ENCODE data around the gene RIMBP2.

The RIMBP2 gene

DNA sequence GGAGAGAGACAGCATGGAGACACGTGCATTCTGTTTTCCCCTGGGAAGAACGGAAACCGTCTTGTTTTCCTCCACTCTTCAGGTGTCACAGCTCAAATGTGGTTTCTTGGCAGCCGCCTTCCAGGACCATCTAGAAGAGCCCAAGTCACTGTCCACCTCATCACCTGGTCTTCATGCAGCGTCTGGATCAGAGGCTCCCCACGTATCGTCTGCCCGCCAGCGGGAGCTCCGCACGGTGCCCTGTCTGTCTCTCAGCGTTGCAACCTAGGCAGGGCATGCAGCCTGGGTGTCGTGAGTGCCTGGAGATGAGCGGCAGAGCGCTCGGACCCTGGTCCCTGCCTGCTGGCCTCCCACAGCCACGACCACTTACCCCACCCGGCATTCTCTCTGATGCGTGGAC lies 260.9 kb downstream of the RIMBP2 start:
- DNase-seq: no peak

DNA sequence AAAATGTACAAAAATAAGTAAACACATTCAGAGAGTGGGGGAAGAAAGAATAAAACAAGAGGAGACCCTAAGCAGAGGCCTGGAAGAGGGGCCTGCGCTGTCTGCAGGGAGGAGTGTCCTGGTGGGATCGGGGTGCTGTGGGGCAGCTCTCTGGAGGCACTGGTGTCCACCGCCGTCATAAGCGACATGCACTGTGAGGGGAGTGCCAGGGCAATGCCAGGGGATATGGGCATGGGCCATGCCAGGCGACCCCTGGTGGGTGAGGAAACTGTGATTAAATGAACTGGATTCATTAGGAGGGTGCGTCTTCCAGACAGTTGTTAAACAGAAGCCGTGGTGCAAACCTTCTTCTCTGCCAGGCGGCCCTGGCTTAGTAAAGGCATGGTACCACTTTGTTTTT lies 261.8 kb downstream of the RIMBP2 start:
- DNase-seq: no peak

DNA sequence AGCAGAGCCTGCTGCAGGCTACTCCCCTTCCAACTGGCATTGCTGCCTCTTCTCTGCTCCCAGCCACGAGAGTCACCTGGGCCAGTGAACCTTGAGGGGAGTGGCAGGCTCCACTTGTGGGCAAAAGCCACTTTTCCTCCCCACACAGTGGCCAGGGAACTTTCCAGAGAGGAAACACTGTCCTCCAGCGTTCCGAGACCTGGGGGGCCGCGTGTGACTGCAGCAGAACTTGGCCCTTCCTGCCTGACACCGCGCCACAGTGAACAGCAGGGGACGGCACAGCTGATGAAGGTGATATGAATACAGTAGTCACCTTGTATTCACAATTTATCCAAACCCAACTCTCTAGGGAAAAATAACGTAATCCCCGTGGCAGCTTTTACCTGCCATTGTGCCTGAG lies 263.6 kb downstream of the RIMBP2 start:
- DNase-seq: no peak

DNA sequence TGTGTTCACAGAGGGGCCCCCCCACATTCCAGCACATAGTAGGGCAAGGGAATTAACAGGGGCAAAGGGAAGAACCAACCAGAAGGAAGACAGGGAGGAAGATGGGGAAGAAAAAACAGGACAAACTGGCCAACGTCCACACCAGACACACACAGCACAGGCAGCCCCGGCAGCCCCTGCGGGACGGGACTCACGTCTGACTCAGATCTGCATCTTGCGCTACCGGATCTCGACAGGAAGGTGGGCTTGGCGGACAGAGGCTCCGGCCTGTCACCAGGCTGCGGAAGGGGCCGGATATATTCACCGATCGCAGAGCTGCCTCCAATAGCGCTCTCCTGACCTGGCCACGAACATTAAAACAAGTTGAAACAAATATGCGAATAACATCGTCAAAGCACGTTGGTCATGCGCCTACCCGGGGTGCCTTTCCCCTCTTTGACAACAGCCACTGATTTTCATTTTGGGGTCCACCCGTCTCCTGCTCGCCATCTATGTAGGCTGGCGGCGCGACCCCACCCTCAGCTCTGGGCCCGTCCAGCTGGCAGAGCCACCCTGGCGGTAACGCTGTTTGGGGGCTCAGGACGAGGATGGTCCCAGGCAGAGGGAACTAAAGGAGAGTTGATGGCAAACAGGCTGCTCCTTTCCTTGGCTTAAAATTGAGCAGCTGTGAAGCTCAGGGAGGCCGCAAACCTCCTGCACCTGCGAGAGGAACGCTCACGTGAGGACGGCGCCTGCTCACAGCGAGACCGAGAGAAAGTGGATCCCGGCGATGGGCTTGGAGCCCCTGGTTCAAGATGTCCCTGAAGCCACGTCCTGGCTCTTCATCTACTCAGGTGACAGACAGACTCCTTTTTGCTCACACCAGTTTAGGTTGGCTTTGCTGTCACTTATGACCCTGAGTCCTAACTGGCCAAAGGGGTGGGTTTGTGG lies 264.8 kb downstream of the RIMBP2 start:
- no peak for DNase-seq

DNA sequence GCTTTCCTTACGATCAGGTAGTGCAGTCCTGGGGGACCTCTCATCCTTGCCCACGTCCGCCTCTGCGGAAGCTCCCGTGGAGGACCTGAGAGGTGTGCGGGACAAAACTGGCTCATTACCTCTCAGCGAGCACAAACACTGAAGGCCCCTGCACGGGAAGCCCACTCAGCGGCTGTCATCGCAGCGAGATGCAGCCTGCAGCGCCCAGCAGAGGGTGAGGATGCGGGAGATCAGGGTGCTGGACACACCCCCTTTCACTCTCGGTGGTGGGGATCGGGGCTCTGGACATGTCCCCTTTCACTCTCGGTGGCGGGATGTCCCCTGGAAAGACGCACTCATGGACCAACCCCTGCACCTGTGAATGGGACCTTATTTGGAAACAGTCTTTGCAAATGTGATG lies 266.8 kb downstream of the RIMBP2 start:
- no peak for DNase-seq

DNA sequence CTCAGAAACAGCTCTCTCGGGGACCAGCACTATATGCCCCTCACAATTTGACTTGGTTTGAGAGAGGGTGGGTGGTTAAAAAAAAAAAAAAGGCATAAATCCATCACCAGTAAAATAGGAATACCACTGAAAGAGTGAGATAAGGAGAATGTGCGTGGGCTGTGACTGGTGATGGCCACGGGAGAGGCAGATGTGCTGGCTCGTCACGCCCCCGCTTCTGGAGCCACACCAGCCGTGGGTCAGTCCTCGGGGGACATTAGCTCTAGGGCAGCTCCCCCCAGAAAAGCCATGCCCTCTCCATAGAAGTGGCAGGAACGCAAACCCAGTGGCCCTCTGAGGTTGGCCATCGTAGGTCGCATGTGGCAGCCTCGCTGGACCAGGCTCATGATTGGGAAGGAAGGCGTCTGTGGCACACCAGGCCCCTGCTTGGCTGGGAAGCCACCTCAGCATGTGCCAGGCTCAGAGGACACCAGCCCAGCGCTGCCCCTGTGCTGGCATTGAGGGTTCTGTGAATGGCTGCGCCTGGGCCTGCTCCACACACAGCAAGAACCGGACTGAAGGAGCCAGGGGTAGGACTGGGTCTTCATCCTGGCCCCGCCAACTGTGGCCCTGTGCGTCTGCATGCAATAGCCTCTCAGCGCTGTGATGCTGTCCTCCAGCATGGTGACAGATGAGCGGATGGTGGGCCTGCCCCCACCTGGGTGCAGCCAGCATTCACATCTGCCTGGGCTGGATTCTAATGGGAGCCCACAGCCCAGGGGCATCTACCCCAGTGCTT lies 267.9 kb downstream of the RIMBP2 start:
- no peak for DNase-seq

DNA sequence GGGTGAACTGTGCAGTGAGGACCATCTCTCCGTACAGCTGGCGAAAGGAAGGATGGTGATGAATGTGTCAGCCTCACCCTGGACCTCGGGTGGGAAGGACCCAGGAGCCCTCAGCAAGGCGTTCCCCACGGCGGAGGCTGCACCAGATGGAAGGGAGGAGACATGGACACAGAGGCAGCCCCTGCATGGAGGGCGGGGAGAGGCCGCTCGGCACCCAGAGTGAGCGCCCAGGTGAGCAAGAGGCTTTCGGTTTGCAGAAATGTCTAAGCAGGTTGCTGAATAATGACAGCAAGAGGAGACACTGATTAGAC lies 268.5 kb downstream of the RIMBP2 start:
- DNase-seq: no peak

DNA sequence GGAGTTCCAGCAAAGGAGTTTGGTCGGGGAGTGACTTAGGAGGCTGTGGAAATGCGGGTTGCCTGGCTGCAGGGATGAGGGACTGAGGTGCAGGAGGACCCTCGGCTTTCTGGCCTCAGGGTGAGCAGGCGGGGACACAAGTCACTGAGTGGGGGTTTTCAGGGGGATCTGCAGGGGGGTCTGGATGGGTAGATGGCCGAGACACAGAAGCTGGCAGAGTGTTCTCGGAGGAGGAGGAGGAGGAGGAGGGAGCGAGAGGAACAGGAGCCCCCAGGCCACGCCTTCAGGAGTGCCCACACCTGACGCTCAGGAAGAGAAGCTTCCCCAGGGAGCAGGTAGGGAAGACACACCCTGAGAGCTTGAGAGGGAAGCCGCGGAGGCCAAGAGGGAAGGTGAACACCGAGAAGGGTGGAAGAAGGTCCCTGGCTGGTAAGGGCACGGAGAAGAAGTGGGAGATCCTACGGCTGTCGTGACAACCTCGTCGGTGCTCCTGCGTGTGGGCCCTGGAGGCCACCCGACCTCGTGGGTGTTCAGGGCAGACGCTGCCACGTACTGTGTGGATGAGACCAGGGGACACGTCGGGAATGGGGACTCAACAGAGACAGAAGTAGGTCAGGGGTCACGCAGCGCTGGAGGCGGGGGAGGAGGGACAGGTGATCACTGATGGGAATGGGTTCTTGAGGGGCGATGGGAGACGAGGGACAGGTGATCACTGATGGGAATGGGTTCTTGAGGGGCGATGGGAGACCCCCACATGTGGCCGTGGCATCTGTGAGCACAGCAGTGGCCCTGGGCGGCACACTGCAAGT lies 269.0 kb downstream of the RIMBP2 start:
- DNase-seq: no peak

DNA sequence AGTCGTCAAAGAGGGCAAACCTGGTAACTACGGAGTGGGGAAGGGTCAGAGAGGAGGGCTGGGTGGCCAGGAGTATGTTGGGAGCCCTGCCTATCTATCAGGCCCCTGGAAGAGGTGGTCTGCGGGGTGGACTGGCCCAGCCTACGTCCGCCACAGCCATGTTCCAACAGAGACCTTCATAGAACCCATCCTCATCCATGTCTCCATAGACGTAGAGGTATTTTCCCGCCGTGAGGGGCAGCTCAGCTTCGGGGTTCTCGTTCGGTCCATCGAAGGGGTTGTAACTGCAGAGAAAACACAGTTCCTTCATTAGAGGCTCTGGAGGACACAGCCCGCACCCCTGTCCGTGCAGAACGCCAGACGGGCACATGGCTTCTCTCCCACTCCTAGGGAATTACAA lies 271.1 kb downstream of the RIMBP2 start:
- no peak for DNase-seq

DNA sequence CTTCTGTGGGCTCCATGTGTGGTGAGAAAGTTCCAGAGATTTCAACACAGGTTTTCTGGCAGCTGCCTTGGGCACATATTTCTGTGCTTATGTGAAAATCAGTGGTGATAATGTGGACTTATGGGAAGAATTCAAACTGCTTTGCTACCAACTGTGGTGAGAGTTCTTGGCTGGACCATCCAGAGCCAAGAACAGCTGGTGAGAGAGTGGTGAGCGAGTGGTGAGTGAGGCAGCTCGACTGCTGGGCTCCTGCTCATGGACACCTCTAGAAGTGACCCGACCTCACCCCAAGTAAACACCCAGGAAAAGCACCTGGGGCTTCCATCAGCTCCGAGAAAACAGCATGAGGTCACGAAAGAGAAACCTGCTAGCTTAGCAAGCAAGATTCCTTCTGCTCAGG lies 272.0 kb downstream of the RIMBP2 start:
- DNase-seq: no peak

DNA sequence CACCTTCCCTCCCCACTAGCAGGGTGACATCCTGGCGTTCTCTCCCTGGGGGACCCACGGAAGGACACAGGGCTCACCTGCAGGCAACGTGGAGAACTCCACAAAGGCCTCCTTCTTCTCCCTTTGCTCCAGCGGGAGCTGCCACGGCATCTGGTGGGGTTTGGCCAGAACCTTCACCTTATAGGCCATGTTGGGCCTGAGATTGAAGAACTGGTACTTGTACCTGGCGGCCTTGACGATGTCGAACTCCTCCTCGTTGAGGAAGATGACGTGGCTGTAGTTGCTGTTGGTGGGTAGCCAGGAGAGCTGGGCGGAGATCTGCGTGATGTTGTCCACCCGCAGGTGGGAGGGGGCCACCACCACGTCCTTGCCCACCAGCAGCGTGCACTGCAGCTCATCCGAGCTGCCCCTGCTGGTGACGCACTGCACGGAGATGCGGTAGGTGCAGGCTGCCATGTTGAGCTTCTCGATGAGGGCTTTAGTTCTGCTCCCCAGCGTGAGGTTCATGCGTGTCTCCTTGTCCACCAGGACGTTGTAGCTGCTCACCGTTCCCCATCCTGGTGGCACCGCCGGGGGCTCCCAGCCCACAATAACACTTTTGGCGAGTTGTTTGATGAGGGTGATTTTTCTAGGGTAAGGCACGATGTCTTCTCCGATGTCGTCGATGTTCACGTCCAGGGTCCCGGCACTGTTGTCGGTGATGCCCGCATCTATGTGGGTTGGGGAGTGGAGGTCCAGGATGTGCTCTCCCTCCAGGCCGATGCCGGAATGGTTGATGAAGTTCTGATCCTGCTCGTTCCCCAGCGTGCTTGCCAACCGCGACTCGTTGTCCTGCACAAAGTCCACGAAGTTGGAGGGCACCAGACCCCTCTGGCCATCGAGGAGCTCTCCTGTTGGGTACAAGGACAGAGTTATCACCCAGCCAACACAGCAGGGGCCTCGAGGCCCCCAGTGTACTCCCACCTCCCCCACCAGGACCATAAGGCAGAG lies 274.0 kb downstream of the RIMBP2 start:
- DNase-seq: no peak

DNA sequence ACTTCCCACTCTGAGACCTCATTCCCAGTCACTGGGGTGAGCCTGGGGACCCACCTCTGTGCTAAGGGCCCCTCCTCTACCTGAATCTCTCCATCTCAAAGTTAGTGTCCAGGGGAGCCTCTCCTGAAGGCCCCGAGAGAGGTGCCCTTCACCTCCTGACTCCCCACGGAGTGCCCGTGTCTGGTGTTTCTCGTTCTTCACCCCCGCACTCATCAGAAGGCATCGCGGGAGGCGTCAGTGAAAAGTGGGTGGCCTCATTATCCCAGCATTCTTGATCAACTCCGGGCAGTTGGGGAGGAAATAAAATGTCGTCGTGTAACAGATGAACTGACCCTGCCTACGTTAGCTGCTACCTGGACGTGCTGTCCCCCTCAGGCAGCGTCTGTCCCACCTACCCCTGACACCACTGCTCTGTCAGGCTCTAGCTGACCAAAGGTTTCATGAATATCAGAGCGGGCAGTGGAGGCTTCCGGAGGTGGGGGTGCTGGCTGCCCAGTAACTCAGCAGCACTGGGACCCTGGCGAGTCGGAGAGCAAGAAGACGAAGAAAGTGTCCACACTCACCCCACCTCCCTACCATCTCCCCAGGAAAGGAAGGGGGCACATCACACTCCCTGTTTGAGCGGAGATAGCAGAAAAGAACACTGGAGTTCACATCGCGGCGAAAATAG lies 275.6 kb downstream of the RIMBP2 start:
- no peak for DNase-seq

DNA sequence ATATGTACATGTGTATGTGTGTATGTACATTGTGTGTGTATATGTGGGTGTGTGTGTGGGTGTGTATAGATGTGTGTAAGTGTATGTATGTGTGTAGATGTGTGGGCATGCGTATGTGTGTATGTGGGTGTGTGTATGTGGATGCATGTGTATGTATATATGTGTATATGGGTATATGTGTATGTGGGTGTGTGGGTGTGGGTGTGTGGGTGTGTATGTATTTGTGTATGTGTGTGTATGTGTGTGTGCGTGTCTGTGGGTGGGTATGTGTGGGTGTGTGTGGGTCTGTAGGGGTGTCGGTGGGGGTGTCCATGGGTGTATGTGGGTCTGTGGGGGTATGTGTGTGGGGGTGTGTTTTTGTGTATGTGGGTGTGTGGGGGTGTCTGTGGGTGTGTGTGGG lies 276.8 kb downstream of the RIMBP2 start:
- no peak for DNase-seq

DNA sequence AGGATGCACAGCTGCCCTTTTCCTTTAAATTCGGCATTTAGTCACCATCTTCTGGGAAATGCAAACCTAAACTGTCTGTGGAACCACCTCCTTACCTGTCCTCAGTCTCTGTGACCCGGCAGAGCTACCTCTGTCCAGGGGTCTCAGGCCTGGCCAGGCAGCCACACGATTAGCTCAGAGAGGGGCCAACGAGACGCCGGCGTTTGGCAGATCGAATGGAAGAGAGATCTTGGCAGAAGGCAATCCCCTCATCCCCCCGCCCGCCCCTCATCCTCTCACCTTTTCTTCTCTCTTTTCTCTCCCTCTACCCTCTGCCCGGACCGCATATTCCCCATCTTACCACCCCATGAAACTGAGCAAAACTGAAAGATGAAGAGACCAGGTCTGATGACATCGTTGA lies 277.4 kb downstream of the RIMBP2 start:
- DNase-seq: no peak

DNA sequence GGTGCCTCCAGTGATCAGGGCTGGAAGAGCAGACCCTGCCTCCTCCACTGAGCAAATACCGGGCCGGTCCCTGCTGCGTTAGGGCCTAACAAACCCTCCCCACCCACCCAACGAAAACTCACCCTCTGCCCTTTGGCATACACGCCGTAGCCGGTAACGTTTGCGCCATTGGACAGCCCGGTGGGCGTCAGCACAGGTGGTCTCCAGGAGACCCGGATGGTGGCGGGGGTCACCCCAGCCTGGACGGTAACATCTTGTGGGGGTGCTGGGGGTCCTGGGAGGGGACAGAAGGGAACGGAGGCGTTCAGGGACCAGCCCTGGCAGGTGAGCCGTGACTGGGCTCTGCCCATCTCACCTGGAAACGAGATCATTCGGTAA lies 277.9 kb downstream of the RIMBP2 start:
- DNase-seq: no peak

DNA sequence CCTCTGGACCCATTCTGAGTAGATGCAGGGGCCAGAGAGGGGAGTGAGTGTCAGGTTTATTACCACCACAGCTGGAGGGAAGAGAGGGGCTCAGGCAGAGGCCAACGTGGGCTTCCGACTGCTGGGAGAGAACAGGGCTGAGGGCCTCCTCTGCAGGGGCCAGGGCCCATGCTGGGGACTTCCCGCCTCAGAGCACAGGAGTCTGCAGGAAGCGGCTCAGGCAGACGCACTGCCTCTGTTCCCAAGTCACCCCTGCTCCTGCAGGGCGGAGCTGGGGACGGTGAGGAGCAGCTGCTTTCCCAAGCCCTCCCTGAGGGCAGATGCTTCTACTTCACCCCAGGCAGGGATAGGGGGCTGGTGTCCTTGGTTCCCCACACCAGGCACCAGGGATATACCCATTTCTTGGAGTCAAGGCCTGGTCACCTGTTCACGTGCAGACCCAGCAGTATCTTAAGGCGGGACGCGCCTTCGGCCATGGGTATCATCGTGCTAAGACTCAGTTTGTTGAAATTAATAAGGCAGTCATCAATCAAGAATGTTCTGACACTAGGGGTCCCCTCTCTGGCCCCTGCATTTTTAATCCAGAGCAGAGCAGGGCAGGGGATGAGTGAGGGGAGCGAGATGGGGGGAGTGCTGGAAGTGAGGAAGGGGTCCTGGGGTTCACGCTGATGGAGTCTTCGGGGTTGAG lies 278.4 kb downstream of the RIMBP2 start:
- DNase-seq: no peak

DNA sequence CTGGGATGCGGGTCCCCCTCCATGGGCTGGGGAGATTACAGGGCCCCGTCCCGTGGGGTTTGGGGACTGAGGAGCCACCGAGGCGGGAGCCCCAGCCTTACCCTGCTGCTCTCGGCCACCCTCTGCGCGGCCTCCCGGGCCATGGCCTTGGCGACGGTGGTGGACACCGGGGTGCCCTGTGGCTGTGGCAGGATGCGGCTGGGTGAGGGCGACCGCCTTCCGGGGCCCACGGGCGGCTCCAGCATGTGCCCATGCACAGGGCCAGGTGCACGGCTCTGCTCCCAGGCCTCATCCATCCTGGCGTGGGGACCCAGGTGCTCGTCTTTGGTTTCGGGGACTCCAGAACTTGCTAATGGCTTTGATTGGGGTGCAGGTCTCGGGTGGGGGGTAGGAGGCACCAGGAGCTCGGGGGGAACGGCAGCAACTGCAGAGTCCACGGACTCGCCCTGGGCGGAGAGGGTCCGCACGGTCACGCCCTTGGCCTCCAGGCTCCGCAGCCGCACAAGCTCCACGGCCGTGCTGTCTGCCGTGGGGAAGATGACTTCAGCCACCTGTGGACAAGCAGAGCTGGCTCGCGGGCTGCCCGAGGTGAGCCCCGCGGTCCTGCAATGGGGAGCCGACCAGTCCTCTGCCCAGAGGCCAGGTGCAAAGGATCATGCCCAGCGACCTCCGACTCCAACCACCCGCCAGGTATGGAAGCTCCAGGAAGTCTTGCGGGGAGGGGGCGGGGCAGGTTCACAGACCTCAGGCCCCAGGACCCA lies 279.2 kb downstream of the RIMBP2 start:
- DNase-seq: no peak

DNA sequence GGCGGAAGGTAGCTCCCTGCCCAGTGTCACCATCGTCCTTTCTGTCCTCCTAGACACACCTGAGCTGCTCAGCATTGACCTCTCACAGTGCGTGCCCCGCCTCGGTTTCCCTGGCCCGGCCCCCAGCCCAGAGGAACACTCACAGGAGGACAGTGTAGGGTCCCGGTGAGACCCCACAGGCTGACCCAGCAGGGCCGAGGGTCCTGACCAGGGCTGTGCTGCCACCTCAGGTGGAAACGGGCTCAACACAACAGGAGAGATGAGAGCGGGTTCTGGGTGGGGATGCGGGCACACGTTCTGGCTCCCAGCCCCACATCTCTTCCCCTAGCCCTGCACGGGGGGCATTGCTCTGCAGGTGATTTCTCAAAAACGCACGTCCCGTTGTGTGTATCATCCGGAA lies 280.3 kb downstream of the RIMBP2 start:
- DNase-seq: no peak

DNA sequence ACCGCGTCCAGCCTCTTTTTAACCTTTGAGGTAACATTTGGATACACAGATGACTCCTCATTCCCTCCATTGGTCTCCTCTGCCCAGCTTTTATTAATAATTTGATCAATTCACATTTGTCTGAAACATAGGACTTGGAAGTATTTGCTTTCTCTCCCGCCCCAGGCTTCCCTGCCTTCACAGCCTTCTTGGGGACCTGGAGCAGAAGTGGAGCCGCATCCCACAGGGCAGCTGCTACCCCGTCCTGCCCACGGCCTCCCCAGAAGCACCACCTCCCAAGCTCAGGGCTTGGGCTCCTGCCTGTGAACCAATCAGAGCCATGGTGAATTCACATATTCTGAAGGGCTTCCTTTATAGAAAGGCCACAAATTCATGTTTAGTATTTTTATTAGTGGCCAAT lies 280.8 kb downstream of the RIMBP2 start:
- DNase-seq: no peak

DNA sequence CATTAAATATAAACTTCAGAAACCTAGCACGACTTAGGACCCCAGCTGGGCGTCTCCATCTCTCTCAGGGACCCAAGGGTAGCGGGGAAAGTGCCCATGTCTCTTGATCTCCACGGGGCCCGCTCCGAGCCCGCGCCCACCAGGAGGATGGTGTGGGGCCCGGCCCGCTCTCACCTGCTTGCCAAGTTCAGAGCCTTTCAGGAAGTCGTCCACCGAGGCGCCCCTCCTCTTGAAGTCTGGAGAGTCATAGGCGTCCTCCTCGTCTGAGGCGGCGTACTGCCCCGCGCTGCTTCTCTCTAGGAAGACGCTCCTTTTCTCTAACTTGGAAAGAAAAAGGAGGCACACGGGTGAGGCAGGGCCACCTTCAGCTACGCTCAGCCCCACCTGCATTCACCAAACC lies 281.5 kb downstream of the RIMBP2 start:
- no peak for DNase-seq

All from stimulated activated CD4-positive, alpha-beta T cell treated with anti-CD3 and anti-CD28 coated beads, Interleukin-15, amount 100 ng/mL, for 24 hours (primary cell).